HEK293 (cell line): Measurements from ENCODE around the gene CAMK1G.

ENCODE experiments used
- KLF1 ChIP-seq: fragments of 450-650 bp; formaldehyde crosslinking; IDR thresholded peaks from 2 replicates; pipeline ENCODE4 v1.5.1; 2016; ENCODE audit warnings: missing biosample characterization, missing genetic modification characterization
- MYNN ChIP-seq: fragments of 450-650 bp; formaldehyde crosslinking; IDR thresholded peaks from 2 replicates; pipeline ENCODE4 v1.5.1; 2016; ENCODE audit warnings: missing biosample characterization, missing genetic modification characterization, borderline replicate concordance
- ZFP3 ChIP-seq: fragments of 450-650 bp; formaldehyde crosslinking; IDR thresholded peaks from 2 replicates; pipeline ENCODE4 v1.5.1; 2016; ENCODE audit warnings: low read depth, missing biosample characterization, missing genetic modification characterization
- ZNF10 ChIP-seq: fragments of 450-650 bp; formaldehyde crosslinking; IDR thresholded peaks from 2 replicates; pipeline ENCODE4 v1.5.1; 2017; ENCODE audit warnings: missing biosample characterization, missing genetic modification characterization
- ZNF133 ChIP-seq: fragments of 450-650 bp; formaldehyde crosslinking; IDR thresholded peaks from 2 replicates; pipeline ENCODE4 v1.5.1; 2016; ENCODE audit warnings: missing biosample characterization, missing genetic modification characterization
- ZNF311 ChIP-seq: fragments of 450-650 bp; formaldehyde crosslinking; IDR thresholded peaks from 2 replicates; pipeline ENCODE4 v1.5.1; 2017; ENCODE audit warnings: missing biosample characterization, missing genetic modification characterization, borderline replicate concordance
- ZNF341 ChIP-seq: fragments of 450-650 bp; formaldehyde crosslinking; IDR thresholded peaks from 2 replicates; pipeline ENCODE4; 2016; ENCODE audit warnings: low read depth, missing biosample characterization, missing genetic modification characterization
- ZNF354C ChIP-seq: fragments of 450-650 bp; formaldehyde crosslinking; IDR thresholded peaks from 2 replicates; pipeline ENCODE4 v1.5.1; 2016; ENCODE audit warnings: missing biosample characterization, missing genetic modification characterization, low read depth, borderline replicate concordance
- ZNF561 ChIP-seq: fragments of 450-650 bp; IDR thresholded peaks from 2 replicates; pipeline ENCODE4 v1.5.1; 2018; ENCODE audit warnings: missing biosample characterization, missing genetic modification characterization, borderline replicate concordance
- ZNF701 ChIP-seq: fragments of 450-650 bp; formaldehyde crosslinking; IDR thresholded peaks from 2 replicates; pipeline ENCODE4 v1.5.1; 2016; ENCODE audit warnings: missing biosample characterization, missing genetic modification characterization
- TF ChIP-seq, protein P1 (sequence below): fragments of 450-650 bp; formaldehyde crosslinking; IDR thresholded peaks from 2 replicates; pipeline ENCODE4 v1.5.1; 2016; ENCODE audit warnings: missing biosample characterization, missing genetic modification characterization
- TF ChIP-seq, protein P2 (sequence below): fragments of 450-650 bp; formaldehyde crosslinking; IDR thresholded peaks from 2 replicates; pipeline ENCODE4 v1.5.1; 2016; ENCODE audit warnings: missing biosample characterization, missing genetic modification characterization
- TF ChIP-seq, protein P3 (sequence below): fragments of 450-650 bp; formaldehyde crosslinking; IDR thresholded peaks from 2 replicates; pipeline ENCODE4 v1.5.1; 2016; ENCODE audit warnings: missing biosample characterization, missing genetic modification characterization

DNA sequence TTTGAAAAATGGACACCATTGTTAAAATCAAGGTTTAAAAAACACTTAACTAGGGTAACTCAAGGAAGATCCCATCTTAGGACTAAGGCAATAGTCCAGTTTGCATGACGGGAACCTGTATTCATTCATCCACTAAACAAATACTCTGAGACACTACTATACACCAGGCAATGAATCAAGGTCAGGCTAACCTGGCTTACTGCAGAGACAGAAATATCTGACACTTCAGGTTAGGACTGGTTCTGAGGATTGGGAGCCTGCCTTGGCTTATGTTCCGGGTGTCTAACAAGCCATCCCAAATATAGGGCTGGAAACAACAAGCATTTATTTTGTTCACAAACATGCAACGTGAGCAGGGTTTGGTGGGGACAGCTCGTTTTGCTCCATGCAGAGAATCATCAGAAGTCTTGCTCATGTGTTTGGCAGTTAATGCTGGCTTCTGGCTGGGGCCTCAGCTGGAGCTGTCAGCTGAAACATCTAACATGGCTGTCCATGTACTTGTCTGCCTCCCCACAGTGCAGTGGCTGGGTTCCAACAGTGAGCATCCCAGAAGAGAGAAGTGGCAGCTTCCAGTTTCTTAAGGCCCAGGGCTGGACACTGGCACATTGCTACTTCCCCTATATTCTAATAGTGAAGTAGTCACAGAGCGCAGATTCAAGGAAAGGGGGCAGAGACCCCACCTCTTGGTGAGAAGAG, 37.0 kb upstream of the CAMK1G start:
- TF ChIP-seq ZFP3 (tag by site-specific recombination) (no peak), KLF1 (no peak), ZNF341 (tag by site-specific recombination) (no peak), ZNF701 (tag by site-specific recombination) (no peak), ZNF561 (tag by site-specific recombination) (no peak), ZNF10 (tag by site-specific recombination) (no peak), MYNN (tag by site-specific recombination) (no peak), ZNF354C (no peak), ZNF133 (tag by site-specific recombination) (no peak), ZNF311 (tag by site-specific recombination) (no peak)
- TF ChIP-seq, protein P1, sequence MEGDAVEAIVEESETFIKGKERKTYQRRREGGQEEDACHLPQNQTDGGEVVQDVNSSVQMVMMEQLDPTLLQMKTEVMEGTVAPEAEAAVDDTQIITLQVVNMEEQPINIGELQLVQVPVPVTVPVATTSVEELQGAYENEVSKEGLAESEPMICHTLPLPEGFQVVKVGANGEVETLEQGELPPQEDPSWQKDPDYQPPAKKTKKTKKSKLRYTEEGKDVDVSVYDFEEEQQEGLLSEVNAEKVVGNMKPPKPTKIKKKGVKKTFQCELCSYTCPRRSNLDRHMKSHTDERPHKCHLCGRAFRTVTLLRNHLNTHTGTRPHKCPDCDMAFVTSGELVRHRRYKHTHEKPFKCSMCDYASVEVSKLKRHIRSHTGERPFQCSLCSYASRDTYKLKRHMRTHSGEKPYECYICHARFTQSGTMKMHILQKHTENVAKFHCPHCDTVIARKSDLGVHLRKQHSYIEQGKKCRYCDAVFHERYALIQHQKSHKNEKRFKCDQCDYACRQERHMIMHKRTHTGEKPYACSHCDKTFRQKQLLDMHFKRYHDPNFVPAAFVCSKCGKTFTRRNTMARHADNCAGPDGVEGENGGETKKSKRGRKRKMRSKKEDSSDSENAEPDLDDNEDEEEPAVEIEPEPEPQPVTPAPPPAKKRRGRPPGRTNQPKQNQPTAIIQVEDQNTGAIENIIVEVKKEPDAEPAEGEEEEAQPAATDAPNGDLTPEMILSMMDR: no peak
- TF ChIP-seq, protein P2, sequence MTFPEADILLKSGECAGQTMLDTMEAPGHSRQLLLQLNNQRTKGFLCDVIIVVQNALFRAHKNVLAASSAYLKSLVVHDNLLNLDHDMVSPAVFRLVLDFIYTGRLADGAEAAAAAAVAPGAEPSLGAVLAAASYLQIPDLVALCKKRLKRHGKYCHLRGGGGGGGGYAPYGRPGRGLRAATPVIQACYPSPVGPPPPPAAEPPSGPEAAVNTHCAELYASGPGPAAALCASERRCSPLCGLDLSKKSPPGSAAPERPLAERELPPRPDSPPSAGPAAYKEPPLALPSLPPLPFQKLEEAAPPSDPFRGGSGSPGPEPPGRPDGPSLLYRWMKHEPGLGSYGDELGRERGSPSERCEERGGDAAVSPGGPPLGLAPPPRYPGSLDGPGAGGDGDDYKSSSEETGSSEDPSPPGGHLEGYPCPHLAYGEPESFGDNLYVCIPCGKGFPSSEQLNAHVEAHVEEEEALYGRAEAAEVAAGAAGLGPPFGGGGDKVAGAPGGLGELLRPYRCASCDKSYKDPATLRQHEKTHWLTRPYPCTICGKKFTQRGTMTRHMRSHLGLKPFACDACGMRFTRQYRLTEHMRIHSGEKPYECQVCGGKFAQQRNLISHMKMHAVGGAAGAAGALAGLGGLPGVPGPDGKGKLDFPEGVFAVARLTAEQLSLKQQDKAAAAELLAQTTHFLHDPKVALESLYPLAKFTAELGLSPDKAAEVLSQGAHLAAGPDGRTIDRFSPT (tag by site-specific recombination): no peak
- TF ChIP-seq, protein P3, sequence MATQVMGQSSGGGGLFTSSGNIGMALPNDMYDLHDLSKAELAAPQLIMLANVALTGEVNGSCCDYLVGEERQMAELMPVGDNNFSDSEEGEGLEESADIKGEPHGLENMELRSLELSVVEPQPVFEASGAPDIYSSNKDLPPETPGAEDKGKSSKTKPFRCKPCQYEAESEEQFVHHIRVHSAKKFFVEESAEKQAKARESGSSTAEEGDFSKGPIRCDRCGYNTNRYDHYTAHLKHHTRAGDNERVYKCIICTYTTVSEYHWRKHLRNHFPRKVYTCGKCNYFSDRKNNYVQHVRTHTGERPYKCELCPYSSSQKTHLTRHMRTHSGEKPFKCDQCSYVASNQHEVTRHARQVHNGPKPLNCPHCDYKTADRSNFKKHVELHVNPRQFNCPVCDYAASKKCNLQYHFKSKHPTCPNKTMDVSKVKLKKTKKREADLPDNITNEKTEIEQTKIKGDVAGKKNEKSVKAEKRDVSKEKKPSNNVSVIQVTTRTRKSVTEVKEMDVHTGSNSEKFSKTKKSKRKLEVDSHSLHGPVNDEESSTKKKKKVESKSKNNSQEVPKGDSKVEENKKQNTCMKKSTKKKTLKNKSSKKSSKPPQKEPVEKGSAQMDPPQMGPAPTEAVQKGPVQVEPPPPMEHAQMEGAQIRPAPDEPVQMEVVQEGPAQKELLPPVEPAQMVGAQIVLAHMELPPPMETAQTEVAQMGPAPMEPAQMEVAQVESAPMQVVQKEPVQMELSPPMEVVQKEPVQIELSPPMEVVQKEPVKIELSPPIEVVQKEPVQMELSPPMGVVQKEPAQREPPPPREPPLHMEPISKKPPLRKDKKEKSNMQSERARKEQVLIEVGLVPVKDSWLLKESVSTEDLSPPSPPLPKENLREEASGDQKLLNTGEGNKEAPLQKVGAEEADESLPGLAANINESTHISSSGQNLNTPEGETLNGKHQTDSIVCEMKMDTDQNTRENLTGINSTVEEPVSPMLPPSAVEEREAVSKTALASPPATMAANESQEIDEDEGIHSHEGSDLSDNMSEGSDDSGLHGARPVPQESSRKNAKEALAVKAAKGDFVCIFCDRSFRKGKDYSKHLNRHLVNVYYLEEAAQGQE (tag by site-specific recombination): no peak
